ENCODE data around the gene UBC. TPM values are rescaled to one million over a fixed set of nuclear protein-coding genes. Genes with fewer than 3 reads are reported as not detected.

The UBC gene
- polyA plus RNA-seq, 3 donors, result 951 to 1,149 (median 1,141) TPM

GRCh38 chr12:124876171-124876570 is 38.3 kb downstream of the UBC start:
- DNase-seq (ENCODE audit: extremely low read depth in 1 of 11, low read depth in 9 of 11, low spot score in 4 of 11), result no peak

- no peak for DNase-seq (ENCODE audit: extremely low read depth in 1 of 11, low read depth in 9 of 11, low spot score in 4 of 11)
Measured at GRCh38 chr12:124875803-124876132, 38.7 kb downstream of the UBC start.

GRCh38 chr12:124874988-124875802 is 39.3 kb downstream of the UBC start:
- no peak for DNase-seq (ENCODE audit: extremely low read depth in 1 of 11, low read depth in 9 of 11, low spot score in 4 of 11)

GRCh38 chr12:124874188-124874587 is 40.3 kb downstream of the UBC start:
- DNase-seq (ENCODE audit: extremely low read depth in 1 of 11, low read depth in 9 of 11, low spot score in 4 of 11), result no peak

- DNase-seq (ENCODE audit: extremely low read depth in 1 of 11, low read depth in 9 of 11, low spot score in 4 of 11), result no peak
Measured at GRCh38 chr12:124872068-124872719, 42.3 kb downstream of the UBC start.

GRCh38 chr12:124871297-124871696 is 43.2 kb downstream of the UBC start:
- DNase-seq (ENCODE audit: extremely low read depth in 1 of 11, low read depth in 9 of 11, low spot score in 4 of 11), result no peak

- no peak for DNase-seq (ENCODE audit: extremely low read depth in 1 of 11, low read depth in 9 of 11, low spot score in 4 of 11)
Measured at GRCh38 chr12:124870515-124870914, 43.9 kb downstream of the UBC start.

GRCh38 chr12:124869059-124869665 is 45.3 kb downstream of the UBC start:
- no peak for DNase-seq (ENCODE audit: extremely low read depth in 1 of 11, low read depth in 9 of 11, low spot score in 4 of 11)

- DNase-seq (ENCODE audit: extremely low read depth in 1 of 11, low read depth in 9 of 11, low spot score in 4 of 11), result no peak
Measured at GRCh38 chr12:124868252-124869058, 46.0 kb downstream of the UBC start.

- DNase-seq (ENCODE audit: extremely low read depth in 1 of 11, low read depth in 9 of 11, low spot score in 4 of 11), result no peak
Measured at GRCh38 chr12:124867401-124867930, 47.0 kb downstream of the UBC start.

GRCh38 chr12:124866883-124867400 is 47.5 kb downstream of the UBC start:
- DNase-seq (ENCODE audit: extremely low read depth in 1 of 11, low read depth in 9 of 11, low spot score in 4 of 11), result no peak

- DNase-seq (ENCODE audit: extremely low read depth in 1 of 11, low read depth in 9 of 11, low spot score in 4 of 11), result no peak
Measured at GRCh38 chr12:124866195-124866882, 48.1 kb downstream of the UBC start.

- DNase-seq (ENCODE audit: extremely low read depth in 1 of 11, low read depth in 9 of 11, low spot score in 4 of 11), result no peak
Measured at GRCh38 chr12:124865728-124866127, 48.7 kb downstream of the UBC start.

- no peak for DNase-seq (ENCODE audit: extremely low read depth in 1 of 11, low read depth in 9 of 11, low spot score in 4 of 11)
Measured at GRCh38 chr12:124864326-124864752, 50.1 kb downstream of the UBC start.

GRCh38 chr12:124863416-124864325 is 50.8 kb downstream of the UBC start, which contains the start of gene SCARB1:
SCARB1 (minus strand) TSS chr12:124863864; CDS start chr12:124863720, 144 bp downstream.
- peak in 10 of 11 donors; percentile 35 to 76 (median 63) for DNase-seq (ENCODE audit: extremely low read depth in 1 of 11, low read depth in 9 of 11, low spot score in 4 of 11)

- DNase-seq (ENCODE audit: extremely low read depth in 1 of 11, low read depth in 9 of 11, low spot score in 4 of 11), result no peak
Measured at GRCh38 chr12:124862768-124863415, 51.6 kb downstream of the UBC start.

Measured in renal cortex interstitium (tissue), 11 donors.